WTC11 (cell line): Measurements from ENCODE around the gene GLRX. TPM values are rescaled to one million over a fixed set of nuclear protein-coding genes. Genes with fewer than 3 reads are reported as not detected.
A peak's percentile ranks its signal among the peaks of the same experiment; 100 is the strongest.
"Not testable (repeated sequence)": the region's sequence is repeated elsewhere in the genome, so short reads cannot be mapped to it uniquely, and the experiment has no call there.

Experiments
- ATAC-seq: fragments of 200-7000 bp; cut with Tn5 transposase; 2 replicates; pipeline ENCODE4 v1.10.0; 2021; ENCODE audit warnings: mild to moderate bottlenecking, moderate library complexity
- CTCF ChIA-PET: fragments of 300-600 bp; sonication (Branson Sonifier 250); formaldehyde crosslinking; loops from one replicate; lab custom pipeline; 2021; ENCODE audit warnings: antibody characterized with exemption; lab: Charles Lee
- POLR2A ChIA-PET: fragments of 350-600 bp; sonication (Branson Sonifier 250); formaldehyde crosslinking; loops from one replicate; lab custom pipeline; 2021; ENCODE audit warnings: antibody characterized with exemption; lab: Charles Lee
- DNase-seq: peaks from one replicate; pipeline ENCODE4 v3.0.0; 2021; ENCODE audit warnings: low spot score
- H3K27ac Mint-ChIP-seq: 2 replicates; pipeline ENCODE4 v1.8.0; 2021; ENCODE audit warnings: mixed read lengths
- H3K27me3 Mint-ChIP-seq: 2 replicates; pipeline ENCODE4 v1.8.0; 2021; ENCODE audit warnings: low read depth, mild to moderate bottlenecking, moderate library complexity, mixed read lengths
- H3K36me3 Mint-ChIP-seq: 2 replicates; pipeline ENCODE4 v1.8.0; 2021; ENCODE audit warnings: mixed read lengths
- H3K4me1 Mint-ChIP-seq: 2 replicates; pipeline ENCODE4 v1.8.0; 2022; ENCODE audit warnings: mixed read lengths
- H3K4me3 Mint-ChIP-seq: 2 replicates; pipeline ENCODE4 v1.8.0; 2021; ENCODE audit warnings: mild to moderate bottlenecking, moderate library complexity, mixed read lengths
- H3K9me3 Mint-ChIP-seq: 2 replicates; pipeline ENCODE4 v1.8.0; 2021; ENCODE audit warnings: mixed read lengths
- GRHL2 ChIP-seq: fragments of 250-450 bp; sonication (Bioruptor Pico); IDR thresholded peaks from 2 replicates; pipeline ENCODE4 v1.8.0; 2022; ENCODE audit warnings: mild to moderate bottlenecking, moderate library complexity; ENCODE audit not compliant: insufficient replicate concordance, severe bottlenecking
- NR2C2 ChIP-seq: sonication (generic); formaldehyde crosslinking; IDR thresholded peaks from 2 replicates; pipeline ENCODE4 v1.8.0; 2022; ENCODE audit warnings: mild to moderate bottlenecking, missing genetic modification reagents
- RELA ChIP-seq: sonication (generic); formaldehyde crosslinking; IDR thresholded peaks from 2 replicates; pipeline ENCODE4 v1.8.1; 2022; ENCODE audit warnings: missing genetic modification reagents, mild to moderate bottlenecking, borderline replicate concordance
- SP1 ChIP-seq: sonication (generic); formaldehyde crosslinking; conservative IDR thresholded peaks from 2 replicates; pipeline ENCODE4 v1.8.1; 2022; ENCODE audit warnings: missing genetic modification reagents
- TCF7 ChIP-seq: sonication (generic); formaldehyde crosslinking; IDR thresholded peaks from 2 replicates; pipeline ENCODE4 v1.8.0; 2022; ENCODE audit warnings: mild to moderate bottlenecking, low read depth, missing genetic modification reagents, moderate library complexity
- TEAD4 ChIP-seq: sonication (generic); formaldehyde crosslinking; IDR thresholded peaks from 2 replicates; pipeline ENCODE4 v1.8.0; 2022; ENCODE audit warnings: mild to moderate bottlenecking, missing genetic modification reagents
- ZNF219 ChIP-seq: sonication (generic); formaldehyde crosslinking; IDR thresholded peaks from 2 replicates; pipeline ENCODE4 v1.8.0; 2023; ENCODE audit warnings: missing genetic modification reagents, mild to moderate bottlenecking, borderline replicate concordance
- total RNA-seq: library from RNA; stranded (reverse); gene quantifications from 3 replicates; pipeline ENCODE4 v1.2.3, GENCODE V29; 2021
- TF ChIP-seq, protein P1 (sequence below): sonication (generic); formaldehyde crosslinking; IDR thresholded peaks from 2 replicates; pipeline ENCODE4 v1.8.0; 2022; ENCODE audit warnings: mild to moderate bottlenecking, missing genetic modification reagents

Gene GLRX
- total RNA-seq, 1 experiment from 2014 or later: 15.9 TPM

DNA sequence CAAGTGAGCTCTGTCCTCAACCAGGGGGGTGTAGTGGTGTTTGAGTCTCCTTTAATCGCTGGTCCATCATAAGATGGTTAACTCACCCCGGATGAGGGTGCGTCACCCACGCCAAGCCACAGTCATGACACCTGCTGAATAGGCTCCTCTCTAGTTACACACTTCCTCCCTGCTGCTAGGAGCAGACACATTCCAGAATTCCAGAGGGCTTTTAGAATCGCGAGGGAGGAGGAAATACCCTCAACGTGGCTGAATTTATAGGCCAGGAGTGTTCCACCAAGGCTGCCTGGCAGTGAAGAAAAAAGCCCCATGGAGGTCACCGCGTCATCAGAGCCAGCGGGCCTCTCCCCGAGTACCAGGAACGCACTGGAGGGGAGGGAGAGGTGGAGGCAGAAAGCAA, 5.1 kb downstream of the GLRX start:
- DNase-seq: no peak
- POLR2A ChIA-PET: no interaction called here
- TF ChIP-seq, protein P1, sequence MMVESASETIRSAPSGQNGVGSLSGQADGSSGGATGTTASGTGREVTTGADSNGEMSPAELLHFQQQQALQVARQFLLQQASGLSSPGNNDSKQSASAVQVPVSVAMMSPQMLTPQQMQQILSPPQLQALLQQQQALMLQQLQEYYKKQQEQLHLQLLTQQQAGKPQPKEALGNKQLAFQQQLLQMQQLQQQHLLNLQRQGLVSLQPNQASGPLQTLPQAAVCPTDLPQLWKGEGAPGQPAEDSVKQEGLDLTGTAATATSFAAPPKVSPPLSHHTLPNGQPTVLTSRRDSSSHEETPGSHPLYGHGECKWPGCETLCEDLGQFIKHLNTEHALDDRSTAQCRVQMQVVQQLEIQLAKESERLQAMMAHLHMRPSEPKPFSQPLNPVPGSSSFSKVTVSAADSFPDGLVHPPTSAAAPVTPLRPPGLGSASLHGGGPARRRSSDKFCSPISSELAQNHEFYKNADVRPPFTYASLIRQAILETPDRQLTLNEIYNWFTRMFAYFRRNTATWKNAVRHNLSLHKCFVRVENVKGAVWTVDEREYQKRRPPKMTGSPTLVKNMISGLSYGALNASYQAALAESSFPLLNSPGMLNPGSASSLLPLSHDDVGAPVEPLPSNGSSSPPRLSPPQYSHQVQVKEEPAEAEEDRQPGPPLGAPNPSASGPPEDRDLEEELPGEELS (CRISPR knock-in tag): no peak
- TF ChIP-seq TEAD4 (CRISPR knock-in tag) (no peak), GRHL2 (CRISPR knock-in tag) (no peak), SP1 (CRISPR knock-in tag) (no peak)
- no peak overlapping the region for H3K27ac Mint-ChIP-seq
- peaks cover 9% of the 10 kb centered on the region for H3K36me3 Mint-ChIP-seq
- peaks cover 58% of the 10 kb centered on the region for H3K4me1 Mint-ChIP-seq
- H3K4me3 Mint-ChIP-seq: no peak overlapping the region
- no peaks in the 10 kb centered on the region for H3K27me3 Mint-ChIP-seq
- peak; percentile 31 for ATAC-seq
- CTCF ChIA-PET: interaction anchor here (2.8 kb wide), 1 partner anchor 36 kb away, joined by 9 read pairs; no protein-coding TSS in a partner anchor
- no peaks in the 10 kb centered on the region for H3K9me3 Mint-ChIP-seq

DNA sequence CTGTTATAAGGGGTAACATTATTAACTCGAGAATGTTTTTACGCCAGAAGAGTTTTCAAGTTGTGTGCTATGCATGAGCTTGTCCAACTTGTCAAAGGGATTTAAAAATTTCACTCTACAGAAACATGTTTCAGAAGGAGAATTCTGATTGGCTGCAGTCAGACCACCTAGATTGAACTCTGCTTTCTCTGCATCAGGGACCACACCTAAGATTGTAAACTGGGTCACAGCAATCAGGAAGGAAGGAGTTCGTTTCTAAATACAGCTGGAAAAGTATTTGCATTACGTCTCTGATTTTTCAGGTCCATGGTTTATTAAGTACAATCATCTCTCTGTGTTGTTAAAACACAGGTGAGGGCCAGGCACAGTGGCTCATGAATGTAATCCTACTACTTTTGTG, 5.8 kb downstream of the GLRX start:
- Mint-ChIP-seq H3K9me3 (no peaks in the 10 kb centered on the region), H3K27me3 (no peaks in the 10 kb centered on the region), H3K4me3 (no peak overlapping the region), H3K4me1 (peaks cover 61% of the 10 kb centered on the region), H3K27ac (no peak overlapping the region), H3K36me3 (peaks cover 9% of the 10 kb centered on the region)
- ATAC-seq: no peak
- no peak for TF ChIP-seq NR2C2 (CRISPR knock-in tag)
- ChIA-PET POLR2A (interaction anchor here (0.6 kb wide), 1 partner anchor 8 kb away, joined by 8 read pairs; no protein-coding TSS in a partner anchor), CTCF (interaction anchor here (2.8 kb wide), 1 partner anchor 36 kb away, joined by 9 read pairs; no protein-coding TSS in a partner anchor)
- no peak for DNase-seq

DNA sequence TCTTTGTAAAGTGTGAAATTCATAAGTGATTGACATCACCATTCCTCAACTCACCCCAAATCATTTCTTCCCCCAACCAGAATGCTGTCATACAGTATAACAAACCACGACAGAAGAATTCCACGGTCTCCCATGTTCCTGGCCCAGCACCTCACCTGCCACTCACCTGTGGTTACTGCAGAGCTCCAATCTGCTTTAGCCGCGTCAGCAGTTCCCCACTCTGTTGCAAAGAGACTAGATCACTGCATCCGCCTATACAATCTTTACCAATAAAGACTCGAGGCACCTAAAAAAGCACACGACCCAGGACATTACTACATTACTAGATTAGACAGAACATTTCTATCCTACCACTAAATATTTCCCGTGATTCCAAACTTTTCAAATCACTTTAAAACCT, 6.2 kb downstream of the GLRX start:
- no peaks in the 10 kb centered on the region for H3K9me3 Mint-ChIP-seq
- no peak overlapping the region for H3K4me3 Mint-ChIP-seq
- H3K27ac Mint-ChIP-seq: no peak overlapping the region
- H3K27me3 Mint-ChIP-seq: no peaks in the 10 kb centered on the region
- ATAC-seq (no peak), DNase-seq (no peak)
- TF ChIP-seq ZNF219 (CRISPR knock-in tag): no peak
- no peak for TF ChIP-seq TCF7
- no peak for TF ChIP-seq RELA
- H3K4me1 Mint-ChIP-seq: peaks cover 61% of the 10 kb centered on the region
- peaks cover 9% of the 10 kb centered on the region for H3K36me3 Mint-ChIP-seq
- ChIA-PET CTCF (interaction anchor here (2.8 kb wide), 1 partner anchor 35 kb away, joined by 9 read pairs; no protein-coding TSS in a partner anchor), POLR2A (interaction anchor here (0.6 kb wide), 1 partner anchor 9 kb away, joined by 8 read pairs; no protein-coding TSS in a partner anchor)

DNA sequence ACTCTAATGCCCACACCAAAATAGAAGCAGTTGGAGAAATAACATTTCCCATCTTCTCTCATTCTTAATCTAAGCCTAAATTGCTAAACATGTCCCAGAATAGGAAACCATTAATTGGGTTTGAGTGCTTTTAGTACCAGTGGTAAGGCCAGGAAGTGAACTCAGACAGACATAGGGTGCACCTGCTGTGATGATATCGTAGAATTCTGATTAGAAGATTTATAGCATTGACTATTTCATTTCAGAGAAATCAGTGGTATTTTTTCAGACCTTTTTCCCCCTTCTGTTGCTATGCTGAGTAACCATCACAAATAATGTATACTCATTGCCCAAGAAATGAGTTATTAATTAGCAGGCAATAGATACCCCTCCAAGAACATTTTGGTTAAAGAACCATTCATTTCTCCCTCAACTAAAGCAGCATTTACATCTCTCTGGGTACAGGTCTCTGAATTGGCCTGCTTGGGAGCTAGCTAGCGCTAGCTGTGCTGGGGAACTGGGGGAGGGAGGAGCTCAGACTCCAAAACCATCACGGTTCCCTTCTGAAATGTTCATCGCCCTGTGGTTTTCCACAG, 7.3 kb downstream of the GLRX start:
- TF ChIP-seq, protein P1 (CRISPR knock-in tag): no peak
- TF ChIP-seq, all 79 proteins: peak for 0
- CTCF ChIA-PET: interaction anchor here (2.8 kb wide), 1 partner anchor 34 kb away, joined by 9 read pairs; no protein-coding TSS in a partner anchor
- no peak overlapping the region for H3K27ac Mint-ChIP-seq
- no peaks in the 10 kb centered on the region for H3K27me3 Mint-ChIP-seq
- no peak for ATAC-seq
- DNase-seq: no peak
- POLR2A ChIA-PET: no interaction called here
- H3K9me3 Mint-ChIP-seq: no peaks in the 10 kb centered on the region
- H3K4me1 Mint-ChIP-seq: peaks cover 69% of the 10 kb centered on the region
- no peak overlapping the region for H3K4me3 Mint-ChIP-seq
- peaks cover 9% of the 10 kb centered on the region for H3K36me3 Mint-ChIP-seq

DNA sequence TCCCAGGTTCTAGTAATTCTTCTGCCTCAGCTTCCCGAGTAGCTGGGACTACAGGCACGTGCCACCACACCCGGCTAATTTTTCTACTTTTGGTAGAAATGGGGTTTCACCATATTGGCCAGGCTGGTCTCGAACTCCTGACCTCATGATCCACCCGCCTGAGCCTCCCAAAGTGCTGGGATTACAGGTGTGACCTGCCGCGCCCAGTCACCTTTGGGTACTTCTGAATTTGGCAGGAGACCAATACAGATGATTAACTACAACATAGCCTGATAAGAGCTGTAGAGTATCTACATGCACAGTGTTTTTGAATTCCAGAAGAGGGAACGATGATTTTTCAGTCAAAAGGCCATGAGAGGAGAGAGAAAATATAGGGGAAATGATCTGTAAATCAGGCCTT, 9.5 kb downstream of the GLRX start:
- ATAC-seq, POLR2A ChIA-PET, H3K36me3 Mint-ChIP-seq, H3K27ac Mint-ChIP-seq, H3K27me3 Mint-ChIP-seq, H3K9me3 Mint-ChIP-seq, DNase-seq, H3K4me3 Mint-ChIP-seq: not testable (repeated sequence)
- peaks cover 79% of the 10 kb centered on the region for H3K4me1 Mint-ChIP-seq
- CTCF ChIA-PET: interaction anchor here (1.8 kb wide), 1 partner anchor 32 kb away, joined by 5 read pairs; no protein-coding TSS in a partner anchor
